COLO829 (cell line): ENCODE data around the gene SAMMSON.
A peak's percentile ranks its signal among the peaks of the same experiment; 100 is the strongest.

Source experiments
- DNase-seq: peaks from one replicate; pipeline ENCODE4 v3.0.0; 2012; ENCODE audit warnings: low spot score

The SAMMSON gene

DNA sequence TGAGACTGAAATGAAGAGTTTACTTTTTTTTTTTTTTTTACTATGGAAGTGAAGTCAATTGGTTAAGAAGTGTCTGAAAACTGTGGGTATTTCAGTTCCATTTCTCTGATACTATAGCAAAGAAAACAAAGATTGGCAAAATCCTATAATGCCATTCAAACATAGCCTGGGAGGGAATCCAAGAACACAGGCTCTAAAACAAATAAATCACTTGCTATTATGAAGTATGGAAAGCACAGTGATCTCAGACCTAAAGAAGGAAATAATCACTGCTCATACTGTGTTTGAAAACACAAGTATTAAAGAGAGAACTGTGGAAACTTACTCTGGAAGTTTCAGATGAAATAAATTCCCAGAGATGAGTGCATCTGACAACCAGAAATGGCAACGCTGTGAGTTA, 12.0 kb downstream of the SAMMSON start:
- no peak for DNase-seq

DNA sequence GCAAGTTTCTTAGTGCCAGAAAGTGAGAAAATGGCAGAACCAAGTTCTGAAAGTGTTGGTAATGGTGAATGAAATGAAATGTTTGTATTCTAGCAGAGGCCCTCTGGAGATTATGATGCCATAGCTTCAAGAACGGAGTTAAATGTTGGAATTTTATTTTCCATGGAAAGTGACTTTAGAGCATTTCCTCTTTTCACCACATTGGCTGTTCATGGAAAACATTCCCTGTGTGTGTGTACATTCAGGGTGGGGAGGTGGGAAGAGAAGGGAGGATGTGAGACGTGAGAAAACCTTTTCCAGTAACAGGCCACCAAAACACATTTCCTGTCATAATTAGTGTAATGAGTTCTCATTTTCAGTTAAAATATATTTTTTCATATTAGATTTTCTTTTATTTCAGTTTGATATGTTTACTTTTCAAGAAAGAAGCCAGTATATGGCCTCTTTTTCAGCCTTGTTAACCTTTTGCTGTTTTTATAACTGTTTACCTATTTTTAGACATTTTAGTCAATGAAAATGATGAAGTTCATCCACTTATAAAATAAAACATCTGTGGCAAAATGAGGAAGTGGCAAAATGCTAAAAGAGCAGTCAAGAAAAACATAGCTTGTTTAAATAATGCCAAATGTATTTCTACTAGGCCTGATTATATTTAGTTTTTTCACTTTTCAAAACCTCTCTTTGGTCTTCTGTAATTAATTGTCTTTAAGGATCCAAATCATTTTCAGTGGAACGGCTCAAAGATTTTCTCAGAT, 21.6 kb downstream of the SAMMSON start:
- DNase-seq, result no peak

DNA sequence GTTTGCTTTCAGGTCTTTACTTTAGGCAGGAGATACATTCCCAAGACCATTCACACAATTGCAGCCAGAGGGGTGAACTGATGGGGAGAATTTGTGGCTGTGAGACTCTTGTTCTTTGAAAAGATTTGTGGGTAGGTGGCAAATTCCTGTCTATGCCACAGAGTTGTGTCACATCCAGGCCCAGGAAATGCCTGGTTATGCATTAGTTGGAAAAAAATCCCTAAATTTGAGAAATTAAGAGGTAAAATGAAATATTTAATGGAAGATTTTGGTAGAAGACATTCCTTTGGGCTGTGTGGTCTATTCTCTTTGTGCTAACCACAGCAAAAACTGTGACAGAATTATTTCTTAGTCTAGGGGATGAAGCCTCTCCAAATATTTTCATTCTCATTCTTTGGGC, 28.8 kb downstream of the SAMMSON start:
- DNase-seq, result no peak

DNA sequence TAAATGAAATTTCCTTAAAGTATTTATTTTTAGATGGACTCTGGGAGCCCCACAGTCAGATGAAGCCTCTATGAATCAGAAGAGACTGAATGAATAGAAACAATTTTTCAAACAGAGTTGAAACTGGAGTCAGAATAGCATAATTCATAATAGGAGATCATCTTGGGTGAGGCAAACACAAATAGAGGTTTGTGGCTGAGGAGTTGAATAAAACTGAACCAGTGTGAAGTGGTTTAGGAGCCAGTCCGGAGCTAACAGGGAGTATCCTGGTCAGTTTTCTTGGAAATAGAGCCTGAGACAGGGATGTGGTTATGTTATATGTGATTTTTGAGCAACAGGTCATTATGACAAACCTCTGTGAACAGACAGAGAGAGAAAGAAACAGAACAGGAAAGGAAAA, 39.2 kb downstream of the SAMMSON start:
- DNase-seq, result peak; percentile 45

DNA sequence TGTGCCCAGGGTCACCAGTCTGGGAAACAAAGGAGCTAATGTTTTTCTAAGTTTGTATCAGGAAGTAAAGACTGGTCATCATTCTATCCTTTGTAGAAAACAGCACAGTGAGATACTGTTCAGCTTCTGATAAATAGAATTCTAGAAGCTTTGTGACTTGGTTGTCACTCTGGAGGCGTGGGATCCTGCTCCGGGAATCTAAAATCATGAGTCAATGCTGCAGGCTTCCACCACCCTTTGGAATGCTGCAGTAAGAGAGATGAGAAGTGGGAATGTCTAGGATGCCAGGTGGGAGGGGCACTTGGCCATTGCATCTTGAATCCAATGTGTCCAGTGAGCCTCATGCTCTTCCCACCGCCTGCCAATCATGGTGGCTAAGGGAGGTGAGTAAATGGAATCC, 40.9 kb downstream of the SAMMSON start:
- peak; percentile 90 for DNase-seq

DNA sequence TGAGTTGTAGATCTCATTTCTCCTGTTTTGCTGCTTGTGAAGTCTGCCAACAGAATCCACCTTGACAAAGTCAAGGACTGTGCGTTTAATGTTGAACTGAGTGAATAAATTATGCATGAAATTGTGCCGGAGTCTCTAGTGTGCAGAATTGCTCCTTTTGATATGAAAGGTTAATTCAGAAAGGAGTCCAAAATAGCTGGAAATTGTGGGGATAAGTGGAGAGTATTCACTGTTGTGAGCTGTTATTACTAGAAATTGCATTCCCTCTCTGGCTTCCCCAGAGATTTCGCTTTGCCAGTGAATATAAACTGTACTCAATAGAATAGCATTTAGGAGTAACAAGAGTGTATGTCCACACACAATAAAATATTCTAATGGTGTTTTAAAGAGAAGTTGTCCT, 43.1 kb downstream of the SAMMSON start:
- no peak for DNase-seq

DNA sequence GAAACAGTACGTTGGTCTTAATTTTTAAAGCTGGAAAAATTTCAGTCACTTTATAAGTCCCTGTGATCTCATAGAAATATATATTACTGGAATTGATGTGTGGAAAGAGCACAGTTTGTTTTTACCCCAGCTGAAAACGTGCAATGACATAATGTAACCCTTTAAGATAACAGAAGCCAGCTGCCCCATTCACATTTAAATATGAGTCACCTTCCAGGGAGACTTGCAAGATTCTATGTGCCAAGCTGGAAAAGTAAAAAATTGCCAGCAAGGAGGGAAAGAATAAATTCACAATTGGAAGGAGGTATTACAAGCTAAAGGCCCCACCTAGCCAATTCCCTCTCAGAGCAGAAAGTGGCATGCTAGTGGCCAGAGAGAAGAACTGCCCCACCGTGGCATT, 50.2 kb downstream of the SAMMSON start:
- no peak for DNase-seq

DNA sequence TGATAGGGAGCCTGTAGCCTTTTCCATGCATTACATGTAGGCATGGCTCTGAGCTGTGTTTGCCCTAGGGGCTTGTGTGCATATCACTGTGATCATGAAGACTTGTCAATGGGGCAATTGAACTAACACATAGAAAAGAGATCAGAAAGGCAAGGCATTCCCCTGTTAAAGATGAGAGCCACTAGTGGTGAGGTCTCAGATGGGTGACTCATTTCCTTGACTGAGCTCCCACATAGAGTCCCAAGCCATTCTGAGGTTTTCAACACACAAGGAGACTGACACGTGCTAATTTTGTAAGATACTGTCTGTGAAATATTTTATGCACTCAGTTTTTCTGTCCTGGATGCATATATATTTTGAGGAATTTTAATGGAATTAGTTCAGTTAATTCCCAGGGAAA, 53.8 kb downstream of the SAMMSON start:
- DNase-seq, result peak; percentile 90

DNA sequence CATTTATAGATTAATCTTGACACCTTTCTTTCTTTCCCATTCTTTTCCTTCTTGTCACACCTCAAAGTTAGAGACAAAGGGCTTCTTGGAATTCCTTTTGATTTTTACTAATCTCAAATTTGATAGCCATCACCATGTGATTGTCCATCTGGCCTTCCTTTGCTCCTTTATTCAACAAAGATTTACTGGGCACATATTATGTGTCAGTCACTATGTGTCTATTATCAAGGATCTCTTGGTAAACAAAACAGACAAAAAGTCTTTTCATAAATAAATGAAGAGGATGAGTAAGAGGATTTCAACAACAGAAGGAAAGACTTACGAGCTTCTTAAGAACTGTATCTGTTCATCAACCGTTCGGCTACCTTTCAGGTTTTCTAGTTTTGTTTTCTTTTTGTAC, 56.5 kb downstream of the SAMMSON start:
- peak; percentile 66 for DNase-seq

DNA sequence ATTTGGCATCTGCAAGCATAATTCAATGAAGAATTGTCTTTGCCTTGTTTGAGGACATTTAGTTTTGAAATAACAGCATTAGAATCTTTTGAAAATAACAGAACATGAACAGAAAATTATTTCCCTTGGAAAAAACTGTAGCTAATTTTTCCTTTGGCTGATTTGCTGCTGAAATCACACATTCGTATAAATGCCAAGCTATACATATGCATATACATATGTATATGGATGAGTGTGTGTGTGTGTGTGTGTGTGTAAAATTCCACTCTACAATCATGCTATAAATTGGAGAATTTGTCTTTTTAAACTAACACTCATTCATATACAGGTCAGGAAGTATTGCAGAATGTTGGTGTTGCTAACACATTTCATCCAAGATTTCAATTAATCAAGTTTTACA, 57.9 kb downstream of the SAMMSON start:
- DNase-seq, result no peak

DNA sequence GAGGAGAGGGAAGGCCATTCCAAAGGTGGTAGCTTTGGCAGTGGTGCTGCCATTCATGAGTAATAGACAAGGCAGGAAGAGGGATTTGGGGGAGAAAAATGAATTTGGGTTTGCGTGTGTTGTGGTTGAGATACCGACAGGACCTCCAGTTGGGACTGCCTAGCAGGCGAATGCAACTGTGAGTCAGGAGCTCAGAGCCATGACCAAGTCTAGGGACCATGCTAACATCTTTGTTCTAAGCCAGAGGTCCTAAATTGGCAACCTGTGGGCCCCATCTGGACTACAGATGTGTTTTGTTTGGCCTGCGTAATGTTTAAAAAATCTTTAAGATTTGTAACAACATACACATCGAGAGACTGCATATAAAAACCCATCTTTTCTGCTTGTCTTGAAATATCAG, 61.6 kb downstream of the SAMMSON start:
- no peak for DNase-seq

DNA sequence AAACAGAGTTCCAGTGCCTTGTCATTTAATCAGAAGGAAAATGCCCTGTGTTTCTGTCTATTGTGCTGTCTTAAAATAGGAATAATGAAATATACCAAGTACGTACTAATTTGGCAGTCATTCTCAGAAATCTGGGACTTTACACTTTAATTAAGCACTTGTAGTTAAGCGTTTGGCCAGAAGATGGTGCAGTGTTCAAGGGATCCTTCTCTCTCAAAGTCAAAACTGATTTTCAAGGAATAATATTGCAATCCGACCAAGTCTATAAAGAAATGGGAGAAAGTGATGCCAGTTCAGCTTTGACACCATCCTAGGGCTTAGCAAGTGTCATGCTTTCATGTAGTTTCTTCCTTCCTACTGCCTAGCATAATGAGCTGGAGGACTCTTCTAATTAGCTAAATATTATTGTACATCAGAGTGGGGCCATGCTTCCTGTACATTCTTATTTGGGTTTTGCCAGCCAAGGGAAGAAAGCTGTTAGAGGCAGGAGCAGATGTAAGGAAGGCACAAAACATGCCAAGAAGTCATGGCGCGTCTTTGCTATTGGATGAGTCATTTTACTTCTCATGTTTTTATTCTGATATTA, 64.8 kb downstream of the SAMMSON start:
- peak; percentile 67 for DNase-seq

DNA sequence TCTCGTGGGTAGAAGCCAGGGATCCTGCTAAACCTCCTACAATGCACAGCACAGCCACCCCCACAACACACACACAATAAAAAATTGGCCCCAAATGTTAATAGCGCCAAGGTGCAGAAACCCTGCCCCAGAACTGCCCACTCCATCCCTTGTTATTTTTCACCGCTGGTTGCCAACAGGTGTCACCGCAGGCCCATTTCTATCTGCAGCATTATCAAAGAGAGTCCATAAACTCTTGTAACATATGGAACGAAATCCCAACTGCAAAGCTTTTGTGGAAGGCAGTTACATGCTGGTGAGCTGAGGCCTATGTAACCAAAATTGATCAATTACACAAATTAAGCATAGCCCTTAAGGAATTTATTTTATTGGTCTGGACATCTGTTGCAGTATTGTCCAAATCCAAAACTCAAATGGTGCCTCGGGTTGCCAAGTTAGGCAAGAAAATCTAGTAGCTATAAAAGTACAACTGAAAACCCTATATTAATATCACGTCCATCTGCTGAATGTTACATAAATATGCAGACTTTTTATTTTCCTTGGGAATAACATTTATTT, 66.2 kb downstream of the SAMMSON start:
- no peak for DNase-seq

DNA sequence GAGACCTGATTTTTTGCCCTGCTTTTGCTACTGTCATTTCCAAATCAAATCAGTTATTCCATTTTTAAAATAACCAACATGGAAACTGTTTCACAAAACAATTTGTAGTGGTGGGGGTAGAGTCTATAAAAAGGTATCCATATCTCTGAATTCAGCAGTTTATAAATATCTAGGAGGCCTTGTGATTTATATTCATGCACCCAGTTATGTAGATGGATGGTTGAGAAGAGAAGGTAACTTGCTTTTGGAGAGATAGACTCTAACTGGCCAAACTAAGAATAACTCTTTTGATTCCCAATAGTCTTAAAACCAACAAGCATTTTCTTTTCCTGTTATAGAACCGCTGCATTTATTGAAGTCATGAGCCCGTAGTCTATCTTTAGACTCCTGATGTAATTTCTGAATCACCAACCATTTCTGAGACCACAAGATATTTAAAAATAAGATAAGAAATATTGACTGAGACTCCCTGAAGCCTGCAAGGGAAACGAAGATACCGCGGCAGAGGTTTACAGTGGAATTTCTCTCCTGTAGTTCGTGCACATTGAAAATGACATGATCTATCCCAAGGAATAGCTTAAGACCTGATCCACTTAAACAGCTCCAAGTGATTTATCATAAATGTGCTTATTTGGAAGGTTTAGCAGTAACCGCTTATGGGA, 68.5 kb downstream of the SAMMSON start:
- DNase-seq, result no peak

DNA sequence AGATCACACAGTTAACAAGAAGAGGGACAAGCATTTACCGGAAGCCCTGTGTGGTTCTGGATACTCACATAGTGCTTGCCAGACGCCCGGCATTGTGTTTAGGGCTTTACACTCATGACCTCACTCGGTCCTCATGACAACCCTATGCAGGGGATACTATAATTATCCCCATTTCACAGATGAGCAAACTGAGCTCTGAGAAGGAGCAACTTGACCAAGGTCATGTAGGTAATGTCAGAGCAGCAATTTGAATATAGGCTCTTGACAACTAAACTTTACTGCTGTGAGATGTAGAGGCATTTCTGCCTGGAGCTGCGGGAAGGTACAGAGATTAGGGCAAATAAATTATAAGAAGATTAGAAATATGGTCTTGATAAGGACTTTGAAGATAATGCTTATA, 70.0 kb downstream of the SAMMSON start:
- DNase-seq, result no peak

DNA sequence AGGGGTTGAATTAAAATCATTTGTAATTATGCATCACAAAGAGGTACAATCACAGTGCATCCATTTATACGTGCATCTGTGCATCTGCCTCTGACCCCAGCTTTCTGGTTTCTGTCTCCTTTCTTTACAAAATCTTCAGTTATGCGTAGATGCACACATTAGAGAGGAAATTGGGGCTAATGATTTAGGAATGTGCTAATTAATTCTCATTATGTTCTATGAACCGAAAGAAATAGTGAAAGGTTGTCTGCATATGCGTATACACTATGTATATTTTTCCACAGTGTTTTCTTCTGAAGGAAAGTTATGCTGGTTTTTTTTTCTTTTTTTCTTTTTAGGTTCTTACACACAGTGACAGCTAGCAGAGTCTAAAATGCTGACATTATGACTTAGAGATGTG, 71.6 kb downstream of the SAMMSON start:
- DNase-seq, result no peak

DNA sequence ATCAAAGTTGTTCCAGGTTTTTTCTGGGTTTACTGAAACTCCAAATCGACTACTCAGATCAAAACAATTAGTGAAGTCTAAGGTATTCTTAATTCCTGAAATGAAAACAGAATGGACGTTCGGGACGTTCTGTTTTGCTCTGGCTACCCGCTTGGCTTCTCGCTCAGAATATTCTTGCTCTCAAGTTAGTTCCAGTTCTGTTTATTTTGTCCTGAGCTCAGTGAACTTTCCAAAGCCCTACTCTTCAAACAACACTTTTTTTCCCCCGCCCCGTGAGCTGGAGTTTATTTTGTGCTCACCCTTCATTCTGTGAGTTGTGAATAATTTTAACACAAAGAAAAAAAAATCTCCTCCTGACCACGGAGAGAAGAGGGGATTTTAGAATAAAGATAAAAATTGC, 72.6 kb downstream of the SAMMSON start:
- no peak for DNase-seq

DNA sequence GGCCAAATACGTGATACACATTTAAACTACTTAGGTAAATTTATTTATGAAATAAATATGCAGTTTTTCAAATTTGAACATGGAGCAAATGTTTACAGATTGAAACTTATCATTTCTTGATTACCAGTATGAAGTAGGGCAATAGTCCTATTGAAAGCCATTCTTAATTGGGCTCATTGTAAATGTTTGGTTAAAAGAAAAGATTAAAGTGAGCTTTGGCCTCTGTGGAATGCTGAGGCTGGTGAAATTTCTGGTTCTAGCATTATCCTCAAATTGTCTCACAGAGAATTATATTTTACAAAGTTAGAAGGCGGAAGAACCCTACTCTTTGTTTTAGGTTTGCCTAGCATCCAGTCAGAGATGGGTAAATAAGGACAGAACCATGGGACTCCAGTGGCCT, 73.2 kb downstream of the SAMMSON start:
- DNase-seq, result no peak

DNA sequence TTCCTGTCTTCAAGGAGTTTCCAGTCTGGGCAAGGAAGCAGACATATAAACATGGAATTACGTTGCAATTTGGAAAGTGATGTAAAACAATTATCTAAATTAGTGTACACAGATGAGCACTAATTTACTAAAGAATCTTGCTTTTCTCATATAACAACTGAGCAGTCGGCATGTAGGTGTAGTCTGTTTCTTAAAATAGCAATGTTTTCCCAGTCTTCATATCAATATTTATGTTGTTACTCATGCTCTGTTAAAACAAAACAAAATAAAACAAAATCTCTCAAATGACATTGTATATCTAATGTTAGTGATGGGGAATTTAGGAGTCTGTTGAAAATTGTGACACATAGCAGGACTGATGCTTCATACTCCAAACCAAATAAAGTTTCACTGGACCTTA, 75.6 kb downstream of the SAMMSON start:
- no peak for DNase-seq

DNA sequence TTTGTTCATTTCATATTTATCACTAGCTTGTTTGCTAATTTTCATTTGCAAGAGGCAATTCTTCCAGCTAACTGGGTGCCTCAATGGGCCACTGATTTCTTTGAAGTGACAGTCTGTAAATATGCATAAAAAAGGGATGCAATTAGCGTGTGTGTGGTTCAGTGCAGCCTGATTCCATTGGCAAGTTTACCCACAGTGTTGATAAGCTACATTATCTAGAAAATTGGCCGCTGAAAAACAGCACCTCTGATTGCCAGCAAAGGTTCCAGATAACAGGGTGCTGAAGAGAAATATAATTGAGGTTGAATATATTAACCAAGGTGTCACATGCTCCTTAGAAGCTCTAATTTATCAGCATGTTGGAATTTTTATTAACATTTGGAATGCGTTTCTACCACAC, 76.9 kb downstream of the SAMMSON start:
- no peak for DNase-seq

DNA sequence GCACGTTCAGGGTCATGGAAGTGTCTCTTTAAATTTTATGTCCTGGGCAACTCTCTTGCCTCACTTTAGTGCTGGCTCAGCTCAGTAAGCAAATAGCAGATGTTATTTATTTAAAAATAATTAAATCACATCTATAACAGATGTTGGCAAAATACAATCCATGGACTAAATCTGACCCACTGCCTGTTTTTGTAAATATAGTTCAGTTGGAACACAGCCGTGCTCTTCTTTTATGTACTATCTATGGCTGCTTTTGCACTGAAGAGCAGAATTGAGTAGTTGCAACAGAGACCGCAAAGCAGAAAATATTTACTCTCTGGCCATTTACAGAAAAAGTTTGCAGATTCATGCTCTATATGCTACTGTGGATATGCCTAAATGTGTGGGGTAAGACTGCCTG, 79.2 kb downstream of the SAMMSON start:
- no peak for DNase-seq

DNA sequence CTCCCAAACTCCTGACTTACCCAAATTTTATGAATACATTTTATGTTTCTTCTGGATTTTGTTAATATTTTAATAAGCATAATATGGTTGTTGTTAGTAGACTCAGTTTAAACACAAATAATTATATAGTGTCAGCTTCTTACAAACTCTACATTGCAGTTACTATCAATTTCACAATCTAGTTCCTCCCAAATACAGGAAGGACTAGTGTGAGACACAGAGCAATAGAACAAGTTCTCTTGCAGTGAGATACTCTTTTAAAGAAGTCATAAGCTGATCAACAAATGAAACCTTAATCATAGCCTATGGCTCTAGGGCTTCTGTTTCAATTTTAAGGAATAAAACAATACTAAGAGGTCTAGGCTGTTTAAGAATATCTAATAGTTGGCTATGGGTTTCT, 86.1 kb downstream of the SAMMSON start:
- DNase-seq, result no peak

DNA sequence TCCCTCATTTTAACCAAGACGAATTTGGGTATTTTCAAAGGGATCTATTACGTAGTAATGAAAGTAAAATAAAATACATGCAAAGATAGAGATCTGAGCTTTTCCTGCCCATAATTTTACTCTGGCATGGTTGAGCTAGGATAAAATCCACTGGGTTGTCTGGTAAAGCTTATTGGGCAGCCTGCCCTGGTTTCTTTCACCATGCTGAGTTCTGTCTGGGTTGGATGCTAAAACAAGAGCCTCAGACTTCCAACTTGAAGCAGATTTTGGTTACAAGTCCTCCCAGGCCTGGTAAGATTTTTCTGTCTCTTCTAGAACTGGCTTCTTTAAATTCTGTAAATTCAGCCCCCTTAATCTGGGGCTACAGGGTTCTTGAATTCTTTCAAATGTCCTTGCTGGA, 86.8 kb downstream of the SAMMSON start:
- DNase-seq, result no peak
